ENCODE results near the gene TBC1D4.

DNA sequence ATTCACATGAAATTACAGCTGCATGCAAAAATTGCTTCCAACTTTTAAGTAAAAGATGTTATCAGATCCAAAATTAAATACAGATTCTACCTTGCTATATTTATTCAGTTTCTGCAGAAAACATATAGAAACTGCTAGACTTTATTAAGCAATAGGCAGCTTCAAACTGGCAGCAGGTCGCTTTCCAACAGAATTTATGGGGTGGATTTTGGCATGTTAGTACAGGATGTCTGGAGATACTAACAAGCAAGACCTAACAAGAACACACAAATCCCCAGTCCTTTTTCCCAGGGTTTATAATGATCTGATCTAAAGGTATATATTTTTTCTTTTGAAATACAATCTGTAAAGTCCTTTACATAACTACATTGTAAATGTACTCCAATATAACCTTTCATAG lies 27.5 kb downstream of the TBC1D4 start:
- TF ChIP-seq POLR2A (IDR thresholded peaks at IDR 0.05; ENCODE audit: low read length) = no peak
- no peak for TF ChIP-seq GATA1 (IDR thresholded peaks at IDR 0.05; ENCODE audit: low read depth, low read length)

All from erythroblast (primary cell).